Measurements from ENCODE around the gene SULT4A1.

DNA sequence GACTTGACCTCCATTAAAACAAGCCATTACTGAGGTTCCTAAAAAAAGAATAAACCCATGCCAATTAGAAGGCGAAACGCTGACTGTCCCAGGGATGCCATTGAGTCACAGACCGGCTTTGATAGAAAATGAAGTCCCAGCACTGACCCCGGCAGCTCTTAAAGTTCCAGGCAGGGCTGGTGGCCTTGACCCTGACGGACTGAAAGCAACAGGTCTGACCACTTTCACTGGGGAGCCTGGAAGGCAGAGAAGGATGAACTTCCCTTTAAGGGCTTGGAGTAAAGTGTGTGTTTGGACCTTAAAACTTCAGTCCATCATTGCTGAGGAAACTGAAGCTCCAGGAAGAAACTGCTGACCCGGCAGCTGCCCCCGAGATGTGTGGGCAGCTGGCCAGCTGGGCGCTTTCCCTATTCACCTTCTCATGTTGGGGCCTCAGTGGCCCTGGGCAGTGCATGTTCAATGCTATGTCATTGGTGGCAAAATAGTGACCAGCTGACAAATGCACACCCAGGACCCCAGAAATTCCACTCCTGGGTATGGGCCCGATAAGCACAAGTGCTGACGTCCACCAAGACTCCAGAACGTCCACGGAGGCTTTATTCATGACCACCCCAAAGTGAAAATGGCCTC lies 31.3 kb downstream of the SULT4A1 start:
- TF ChIP-seq TAF1 (IDR thresholded peaks at IDR 0.05; ENCODE audit: borderline replicate concordance, insufficient read depth, low read length) (no peak), POLR2AphosphoS5 (IDR thresholded peaks at IDR 0.05; ENCODE audit: low read depth, low read length) (no peak)
- TF ChIP-seq, protein P1, sequence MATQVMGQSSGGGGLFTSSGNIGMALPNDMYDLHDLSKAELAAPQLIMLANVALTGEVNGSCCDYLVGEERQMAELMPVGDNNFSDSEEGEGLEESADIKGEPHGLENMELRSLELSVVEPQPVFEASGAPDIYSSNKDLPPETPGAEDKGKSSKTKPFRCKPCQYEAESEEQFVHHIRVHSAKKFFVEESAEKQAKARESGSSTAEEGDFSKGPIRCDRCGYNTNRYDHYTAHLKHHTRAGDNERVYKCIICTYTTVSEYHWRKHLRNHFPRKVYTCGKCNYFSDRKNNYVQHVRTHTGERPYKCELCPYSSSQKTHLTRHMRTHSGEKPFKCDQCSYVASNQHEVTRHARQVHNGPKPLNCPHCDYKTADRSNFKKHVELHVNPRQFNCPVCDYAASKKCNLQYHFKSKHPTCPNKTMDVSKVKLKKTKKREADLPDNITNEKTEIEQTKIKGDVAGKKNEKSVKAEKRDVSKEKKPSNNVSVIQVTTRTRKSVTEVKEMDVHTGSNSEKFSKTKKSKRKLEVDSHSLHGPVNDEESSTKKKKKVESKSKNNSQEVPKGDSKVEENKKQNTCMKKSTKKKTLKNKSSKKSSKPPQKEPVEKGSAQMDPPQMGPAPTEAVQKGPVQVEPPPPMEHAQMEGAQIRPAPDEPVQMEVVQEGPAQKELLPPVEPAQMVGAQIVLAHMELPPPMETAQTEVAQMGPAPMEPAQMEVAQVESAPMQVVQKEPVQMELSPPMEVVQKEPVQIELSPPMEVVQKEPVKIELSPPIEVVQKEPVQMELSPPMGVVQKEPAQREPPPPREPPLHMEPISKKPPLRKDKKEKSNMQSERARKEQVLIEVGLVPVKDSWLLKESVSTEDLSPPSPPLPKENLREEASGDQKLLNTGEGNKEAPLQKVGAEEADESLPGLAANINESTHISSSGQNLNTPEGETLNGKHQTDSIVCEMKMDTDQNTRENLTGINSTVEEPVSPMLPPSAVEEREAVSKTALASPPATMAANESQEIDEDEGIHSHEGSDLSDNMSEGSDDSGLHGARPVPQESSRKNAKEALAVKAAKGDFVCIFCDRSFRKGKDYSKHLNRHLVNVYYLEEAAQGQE (IDR thresholded peaks at IDR 0.05; ENCODE audit: insufficient read depth in 1 of 2, low read depth in 2 of 2, low read length in 2 of 2): no peak

Measured in PFSK-1 (cell line).